A673 (cell line): ENCODE measurements around the gene FAM124B. TPM values are rescaled to one million over a fixed set of nuclear protein-coding genes. Genes with fewer than 3 reads are reported as not detected.

Source experiments
- BruUV-seq: library from RNA; stranded (reverse); fragments of 400-500 nt; replicated peaks from 2 replicates; lab custom pipeline; 2021; lab: Mats Ljungman, UMichigan
- CTCF ChIA-PET: fragments of 300-600 bp; sonication (Branson Sonifier 250); formaldehyde crosslinking; loops from one replicate; lab custom pipeline; 2022; ENCODE audit warnings: antibody characterized with exemption; lab: Charles Lee
- POLR2A ChIA-PET: fragments of 300-600 bp; sonication (Branson Sonifier 250); formaldehyde crosslinking; loops from one replicate; lab custom pipeline; 2022; ENCODE audit warnings: antibody characterized with exemption; ENCODE audit not compliant: low non-redundant PET; lab: Charles Lee
- DNase-seq: peaks from one replicate; pipeline ENCODE4 v3.0.0-alpha.2; 2015; ENCODE audit warnings: low spot score
- H3K27ac ChIP-seq: fragments of 200-600 bp; sonication (generic); 2 replicates; pipeline ENCODE4 v1.5.1; 2016; ENCODE audit warnings: mixed run types, low read depth, mild to moderate bottlenecking, mixed read lengths, antibody characterized with exemption, low read length; ENCODE audit not compliant: poor library complexity, severe bottlenecking
- H3K27me3 ChIP-seq: fragments of 200-600 bp; sonication (generic); replicated peaks from 2 replicates; pipeline ENCODE4 v1.6.1; 2017; ENCODE audit warnings: mixed run types, low read depth, mild to moderate bottlenecking, mixed read lengths, antibody characterized with exemption, low read length; ENCODE audit not compliant: insufficient read depth, poor library complexity
- H3K36me3 ChIP-seq: fragments of 200-600 bp; sonication (generic); 2 replicates; pipeline ENCODE4 v1.6.1; 2016; ENCODE audit warnings: mixed run types, mild to moderate bottlenecking, mixed read lengths, antibody characterized with exemption, low read length; ENCODE audit not compliant: insufficient read depth, poor library complexity, severe bottlenecking
- H3K4me1 ChIP-seq: fragments of 200-600 bp; sonication (generic); 2 replicates; pipeline ENCODE4 v1.6.1; 2017; ENCODE audit warnings: mixed run types, mild to moderate bottlenecking, mixed read lengths, antibody characterized with exemption, low read length; ENCODE audit not compliant: insufficient read depth, poor library complexity, severe bottlenecking
- H3K4me3 ChIP-seq: fragments of 200-600 bp; sonication (generic); 2 replicates; pipeline ENCODE4 v1.5.1; 2016; ENCODE audit warnings: low read depth, mixed run types, mild to moderate bottlenecking, mixed read lengths, low read length; ENCODE audit not compliant: poor library complexity, severe bottlenecking
- H3K9me3 ChIP-seq: fragments of 200-600 bp; sonication (generic); 2 replicates; pipeline ENCODE4 v1.6.1; 2016; ENCODE audit warnings: mixed run types, low read depth, mild to moderate bottlenecking, mixed read lengths, antibody characterized with exemption, low read length; ENCODE audit not compliant: poor library complexity, severe bottlenecking
- EZH2 ChIP-seq: fragments of 200-600 bp; sonication (generic); IDR thresholded peaks from 2 replicates; pipeline ENCODE4 v1.6.1; 2017; ENCODE audit warnings: borderline replicate concordance, low read depth, mild to moderate bottlenecking, mixed read lengths, antibody characterized with exemption, low read length; ENCODE audit not compliant: poor library complexity, severe bottlenecking
- intact Hi-C: fragments of 100-400 bp; cut with micrococcal nuclease; formaldehyde crosslinking; loops from one replicate; pipeline ENCODE4 v1.10.0; 2022; ENCODE audit not compliant: unreplicated experiment
- total RNA-seq: library from RNA; stranded (reverse); gene quantifications from 2 replicates; pipeline ENCODE4 v1.2.3, GENCODE V29; 2021
- TF ChIP-seq, protein P1 (sequence below): fragments of 300-800, 200-600 bp; sonication (generic); conservative IDR thresholded peaks from 2 replicates; pipeline ENCODE4 v1.5.1; 2017; ENCODE audit warnings: low read depth, mild to moderate bottlenecking, antibody characterized with exemption, low read length, moderate library complexity, mixed read lengths

The FAM124B gene
- total RNA-seq, 1 experiment from 2014 or later, result not detected

DNA sequence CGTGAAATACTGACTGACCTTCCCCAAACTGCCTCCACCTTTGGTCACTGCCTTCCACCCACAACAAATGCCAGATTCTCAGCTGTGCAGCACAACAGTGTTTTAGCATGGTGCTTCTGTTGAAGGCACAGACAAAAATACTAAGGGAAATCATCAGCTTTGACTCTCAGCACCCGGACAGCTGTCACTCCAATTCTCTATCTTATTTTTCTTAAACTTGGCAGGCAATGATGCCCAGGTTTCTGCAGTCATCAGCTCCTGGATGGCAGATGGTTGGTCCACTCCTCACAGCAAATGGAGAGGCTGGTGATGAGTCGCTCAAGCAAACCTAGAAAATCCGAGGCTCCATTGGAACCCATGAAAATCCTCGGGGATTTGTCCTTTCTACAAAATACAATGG, 2.9 kb upstream of the FAM124B start:
- TF ChIP-seq, protein P1, sequence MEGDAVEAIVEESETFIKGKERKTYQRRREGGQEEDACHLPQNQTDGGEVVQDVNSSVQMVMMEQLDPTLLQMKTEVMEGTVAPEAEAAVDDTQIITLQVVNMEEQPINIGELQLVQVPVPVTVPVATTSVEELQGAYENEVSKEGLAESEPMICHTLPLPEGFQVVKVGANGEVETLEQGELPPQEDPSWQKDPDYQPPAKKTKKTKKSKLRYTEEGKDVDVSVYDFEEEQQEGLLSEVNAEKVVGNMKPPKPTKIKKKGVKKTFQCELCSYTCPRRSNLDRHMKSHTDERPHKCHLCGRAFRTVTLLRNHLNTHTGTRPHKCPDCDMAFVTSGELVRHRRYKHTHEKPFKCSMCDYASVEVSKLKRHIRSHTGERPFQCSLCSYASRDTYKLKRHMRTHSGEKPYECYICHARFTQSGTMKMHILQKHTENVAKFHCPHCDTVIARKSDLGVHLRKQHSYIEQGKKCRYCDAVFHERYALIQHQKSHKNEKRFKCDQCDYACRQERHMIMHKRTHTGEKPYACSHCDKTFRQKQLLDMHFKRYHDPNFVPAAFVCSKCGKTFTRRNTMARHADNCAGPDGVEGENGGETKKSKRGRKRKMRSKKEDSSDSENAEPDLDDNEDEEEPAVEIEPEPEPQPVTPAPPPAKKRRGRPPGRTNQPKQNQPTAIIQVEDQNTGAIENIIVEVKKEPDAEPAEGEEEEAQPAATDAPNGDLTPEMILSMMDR, result no peak
- no peak for TF ChIP-seq EZH2

DNA sequence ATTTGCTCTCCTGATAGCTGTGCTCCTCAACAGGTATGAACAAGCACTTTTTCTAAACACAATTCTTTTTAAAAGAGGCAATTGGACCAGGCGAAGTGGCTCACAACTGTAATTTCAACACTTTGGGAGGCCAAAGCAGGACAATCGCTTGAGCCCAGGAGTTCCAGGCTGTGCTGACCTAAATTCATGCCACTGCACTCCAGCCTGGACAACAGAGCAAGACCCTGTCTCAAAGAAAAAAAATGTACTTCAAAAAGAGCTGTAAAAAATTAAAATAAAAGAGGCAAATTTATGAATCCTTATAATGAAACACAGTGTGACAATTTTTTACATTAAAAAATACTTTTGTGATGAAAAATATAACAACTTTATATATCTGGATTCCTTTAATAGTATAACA, 1.8 kb upstream of the FAM124B start:
- BruUV-seq, result no TSS peak
- intact Hi-C loops, result no loop called here
- no peaks in the 10 kb centered on the region for H3K4me1 ChIP-seq
- H3K27me3 ChIP-seq, result no peaks in the 10 kb centered on the region
- no peak overlapping the region for H3K4me3 ChIP-seq
- CTCF ChIA-PET, result interaction anchor here (0.7 kb wide), 1 partner anchor 248 kb away, joined by 4 read pairs; no protein-coding TSS in a partner anchor
- POLR2A ChIA-PET, result interaction anchor here (0.7 kb wide), 1 partner anchor 30 kb away, joined by 5 read pairs; no protein-coding TSS in a partner anchor
- H3K9me3 ChIP-seq, result no peaks in the 10 kb centered on the region
- TF ChIP-seq EZH2, result no peak
- TF ChIP-seq, protein P1, result no peak
- H3K27ac ChIP-seq, result no peak overlapping the region
- no peaks in the 10 kb centered on the region for H3K36me3 ChIP-seq
- DNase-seq, result no peak

More for the DNA sequence above, 2.9 kb upstream of the FAM124B start:
- no TSS peak for BruUV-seq
- no peaks in the 10 kb centered on the region for H3K36me3 ChIP-seq
- DNase-seq, result no peak
- ChIA-PET CTCF (no interaction called here), POLR2A (interaction anchor here (0.6 kb wide), 1 partner anchor 1665 kb away, joined by 3 read pairs; no protein-coding TSS in a partner anchor)
- H3K4me3 ChIP-seq, result no peak overlapping the region
- no peak overlapping the region for H3K27ac ChIP-seq
- H3K9me3 ChIP-seq, result no peaks in the 10 kb centered on the region
- intact Hi-C loops, result no loop called here
- H3K27me3 ChIP-seq, result no peaks in the 10 kb centered on the region
- H3K4me1 ChIP-seq, result no peaks in the 10 kb centered on the region

DNA sequence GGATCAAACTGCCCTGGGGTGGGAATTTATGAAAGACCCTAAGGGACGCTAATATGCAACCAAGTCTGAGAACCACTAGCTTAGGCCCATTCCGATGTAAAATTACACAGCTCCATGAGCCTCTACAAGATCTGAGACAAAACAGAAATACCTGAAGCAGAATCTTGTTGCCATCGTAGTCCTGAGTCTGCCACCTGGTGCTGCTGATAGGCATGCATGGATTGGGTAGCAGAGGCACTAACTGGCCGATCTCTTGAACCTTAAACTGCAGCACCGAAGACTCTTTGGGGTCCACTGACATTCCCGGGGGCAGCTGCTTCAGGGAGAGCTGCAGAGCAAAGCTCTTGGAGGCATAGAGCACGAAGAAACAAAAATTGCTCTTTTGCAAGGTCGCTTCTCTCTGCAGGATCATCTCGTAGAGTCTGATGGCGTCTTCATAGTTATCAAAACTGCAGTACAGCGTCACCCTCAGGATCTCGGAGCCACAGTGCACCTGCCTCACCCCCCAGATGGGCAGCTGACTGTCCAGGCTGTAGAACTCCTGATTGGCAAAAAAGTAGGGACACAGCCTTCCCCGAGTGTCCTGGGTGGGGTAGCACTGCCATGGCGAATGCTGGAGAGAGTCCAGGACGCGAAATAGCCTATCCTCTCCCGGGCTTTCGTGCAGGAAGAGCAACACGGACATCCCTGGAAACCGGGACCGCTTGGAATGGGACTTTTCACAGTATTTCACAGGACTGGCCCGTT, 848 bp downstream of the FAM124B start:
- Histone ChIP-seq H3K36me3 (no peaks in the 10 kb centered on the region), H3K4me1 (no peaks in the 10 kb centered on the region), H3K9me3 (no peaks in the 10 kb centered on the region), H3K4me3 (no peak overlapping the region), H3K27ac (no peak overlapping the region), H3K27me3 (no peaks in the 10 kb centered on the region)
- TF ChIP-seq EZH2, result no peak
- TF ChIP-seq, protein P1, result no peak
- BruUV-seq, result no TSS peak
- CTCF ChIA-PET, result no interaction called here
- no peak for DNase-seq
- POLR2A ChIA-PET, result no interaction called here
- intact Hi-C loops, result no loop called here
